OCI-LY7 (cell line): Measurements from ENCODE around the gene MRPL36. TPM values are rescaled to one million over a fixed set of nuclear protein-coding genes. Genes with fewer than 3 reads are reported as not detected.
"Not testable (repeated sequence)": the region's sequence is repeated elsewhere in the genome, so short reads cannot be mapped to it uniquely, and the experiment has no call there.

Source experiments
- BruUV-seq: library from RNA; stranded (reverse); fragments of 400-500 nt; replicated peaks from 2 replicates; lab custom pipeline; 2021; lab: Mats Ljungman, UMichigan
- CTCF ChIA-PET: fragments of 300-600 bp; sonication (Branson Sonifier 250); formaldehyde crosslinking; loops from one replicate; lab custom pipeline; 2022; ENCODE audit warnings: antibody characterized with exemption; ENCODE audit not compliant: unreplicated experiment; lab: Charles Lee
- POLR2A ChIA-PET: fragments of 300-600 bp; sonication (Branson Sonifier 250); formaldehyde crosslinking; loops from one replicate; lab custom pipeline; 2022; ENCODE audit warnings: antibody characterized with exemption; lab: Charles Lee
- DNase-seq: peaks from one replicate; pipeline ENCODE4 v3.0.0-alpha.2; 2015; ENCODE audit warnings: low spot score
- H2AFZ ChIP-seq: fragments of 200-600 bp; sonication (generic), shearing (Covaris generic); 2 replicates; pipeline ENCODE4 v1.6.1; 2014; ENCODE audit warnings: mild to moderate bottlenecking, antibody characterized with exemption, low read length, moderate library complexity
- H3K27ac ChIP-seq: fragments of 200-600 bp; sonication (generic); 2 replicates; pipeline ENCODE4 v1.5.1; 2014; ENCODE audit warnings: mixed run types, low read depth, mild to moderate bottlenecking, moderate library complexity, low read length, inconsistent platforms; ENCODE audit not compliant: poor library complexity, severe bottlenecking
- H3K36me3 ChIP-seq: fragments of 200-600 bp; sonication (generic); 2 replicates; pipeline ENCODE4 v1.6.1; 2014; ENCODE audit warnings: mild to moderate bottlenecking, antibody characterized with exemption, low read length, moderate library complexity, mixed read lengths; ENCODE audit not compliant: insufficient read depth
- H3K4me1 ChIP-seq: fragments of 200-600 bp; sonication (generic); 2 replicates; pipeline ENCODE4 v1.5.1; 2014; ENCODE audit warnings: mild to moderate bottlenecking, low read length; ENCODE audit not compliant: insufficient read depth, poor library complexity, severe bottlenecking
- H3K4me2 ChIP-seq: fragments of 200-600 bp; sonication (generic); 2 replicates; pipeline ENCODE4 v1.6.1; 2014; ENCODE audit warnings: mild to moderate bottlenecking, low read length
- H3K4me3 ChIP-seq: fragments of 200-600 bp; sonication (generic); 2 replicates; pipeline ENCODE4 v1.5.1; 2014; ENCODE audit warnings: mild to moderate bottlenecking, low read depth, low read length; ENCODE audit not compliant: poor library complexity, severe bottlenecking
- H3K79me2 ChIP-seq: fragments of 200-600 bp; sonication (generic); 2 replicates; pipeline ENCODE4 v1.6.1; 2016; ENCODE audit warnings: low read depth, mild to moderate bottlenecking, low read length, moderate library complexity, mixed read lengths; ENCODE audit not compliant: insufficient read depth
- H3K9me2 ChIP-seq: fragments of 200-600 bp; sonication (generic); 2 replicates; pipeline ENCODE4 v1.6.1; 2016; ENCODE audit warnings: mild to moderate bottlenecking, low read length, mixed read lengths; ENCODE audit not compliant: insufficient read depth
- H3K9me3 ChIP-seq: fragments of 200-600 bp; sonication (generic); 2 replicates; pipeline ENCODE4 v1.6.1; 2014; ENCODE audit warnings: mild to moderate bottlenecking, mixed run types, low read length, mixed read lengths
- H4K20me1 ChIP-seq: fragments of 200-600 bp; sonication (generic); 2 replicates; pipeline ENCODE4 v1.6.1; 2014; ENCODE audit warnings: mild to moderate bottlenecking, antibody characterized with exemption, low read length, moderate library complexity, mixed read lengths; ENCODE audit not compliant: insufficient read depth
- CTCF ChIP-seq: fragments of 200-600 bp; sonication (generic); conservative IDR thresholded peaks from 2 replicates; pipeline ENCODE4 v1.5.1; 2014; ENCODE audit warnings: mild to moderate bottlenecking, antibody characterized with exemption, low read length, moderate library complexity, mixed read lengths
- EZH2phosphoT487 ChIP-seq: fragments of 200-600 bp; sonication (generic); IDR thresholded peaks from 2 replicates; pipeline ENCODE4 v1.6.1; 2018; ENCODE audit warnings: low read depth, borderline replicate concordance, mild to moderate bottlenecking, mixed run types, antibody characterized with exemption, low read length, moderate library complexity, mixed read lengths
- intact Hi-C: fragments of 100-400 bp; cut with micrococcal nuclease; formaldehyde crosslinking; loops from one replicate; pipeline ENCODE4 v1.10.0; 2022; ENCODE audit not compliant: unreplicated experiment
- total RNA-seq, 2 experiments: library from RNA; depleted of rRNA in 1 of 2; stranded (reverse); fragments of >200 nt in 1 of 2; shearing (Covaris generic) in 1 of 2; gene quantifications; 2 replicates each; pipeline ENCODE4 v1.2.3, GENCODE V29; 2014 to 2022

Gene MRPL36
- total RNA-seq, 2 experiments from 2014 or later, result 91.7 to 93.8 TPM

- CTCF ChIA-PET, result no interaction called here
- intact Hi-C loops, result no loop called here
These were observed 19.1 kb upstream of the MRPL36 start for GRCh38 chr5:1818784-1819183.

GRCh38 chr5:1817261-1818043 is 17.8 kb upstream of the MRPL36 start:
- no peaks in the 10 kb centered on the region for H3K9me2 ChIP-seq
- peaks cover 10% of the 10 kb centered on the region for H3K4me1 ChIP-seq
- CTCF ChIA-PET, result no interaction called here
- H3K27ac ChIP-seq, result no peak overlapping the region
- H3K79me2 ChIP-seq, result no peaks in the 10 kb centered on the region
- H2AFZ ChIP-seq, result no peak overlapping the region
- POLR2A ChIA-PET, result no interaction called here
- no TSS peak for BruUV-seq
- TF ChIP-seq CTCF (no peak), EZH2phosphoT487 (no peak)
- H3K9me3 ChIP-seq, result no peaks in the 10 kb centered on the region
- intact Hi-C loops, result no loop called here
- no peak overlapping the region for H3K4me2 ChIP-seq
- H3K36me3 ChIP-seq, result peaks cover 100% of the 10 kb centered on the region
- no peak overlapping the region for H3K4me3 ChIP-seq
- DNase-seq, result no peak
- 0 out of 2 replicates have a peak, but pooled peaks cover 5% of the 10 kb centered on the region for H4K20me1 ChIP-seq

More at GRCh38 chr5:1818784-1819183, 19.1 kb upstream of the MRPL36 start:
- Histone ChIP-seq H2AFZ (no peak overlapping the region), H3K4me1 (peaks cover 10% of the 10 kb centered on the region), H3K9me2 (no peaks in the 10 kb centered on the region), H3K4me2 (no peak overlapping the region), H3K27ac (no peak overlapping the region), H3K4me3 (no peak overlapping the region), H3K79me2 (no peaks in the 10 kb centered on the region), H3K9me3 (no peaks in the 10 kb centered on the region), H4K20me1 (0 out of 2 replicates have a peak, but pooled peaks cover 5% of the 10 kb centered on the region), H3K36me3 (peaks cover 94% of the 10 kb centered on the region)
- POLR2A ChIA-PET, result no interaction called here
- no peak for DNase-seq
- TF ChIP-seq EZH2phosphoT487, result no peak
- TF ChIP-seq CTCF, result no peak
- no TSS peak for BruUV-seq

- POLR2A ChIA-PET, intact Hi-C loops, BruUV-seq, CTCF ChIA-PET, H3K4me3 ChIP-seq, H3K9me3 ChIP-seq, H3K4me2 ChIP-seq, H3K9me2 ChIP-seq, H2AFZ ChIP-seq, H4K20me1 ChIP-seq, H3K79me2 ChIP-seq, DNase-seq, H3K27ac ChIP-seq: not testable (repeated sequence)
- peaks cover 100% of the 10 kb centered on the region for H3K36me3 ChIP-seq
- peaks cover 10% of the 10 kb centered on the region for H3K4me1 ChIP-seq
These were observed 17.0 kb upstream of the MRPL36 start for GRCh38 chr5:1816495-1817089.
